BE2C (cell line): ENCODE data around the gene SSUH2.

Source experiments
- DNase-seq: peaks from one replicate; pipeline ENCODE4 v3.0.0-alpha.2; 2020
- H3K27me3 ChIP-seq: fragments of 250-450 bp; sonication (Bioruptor Pico); 2 replicates; pipeline ENCODE4 v1.5.1; 2020; ENCODE audit warnings: mild to moderate bottlenecking
- H3K36me3 ChIP-seq: fragments of 250-450 bp; sonication (Bioruptor Pico); 2 replicates; pipeline ENCODE4 v1.5.1; 2020; ENCODE audit warnings: mild to moderate bottlenecking
- H3K4me1 ChIP-seq: fragments of 250-450 bp; sonication (Bioruptor Pico); 2 replicates; pipeline ENCODE4 v1.5.1; 2020
- H3K4me3 ChIP-seq: 2 replicates; pipeline ENCODE4 v1.5.1; 2011; ENCODE audit warnings: low read depth, low read length
- H3K9me3 ChIP-seq: fragments of 250-450 bp; sonication (Bioruptor Pico); 2 replicates; pipeline ENCODE4 v1.5.1; 2020
- CTCF ChIP-seq: IDR thresholded peaks from 2 replicates; pipeline ENCODE4 v1.5.1; 2012; ENCODE audit warnings: mild to moderate bottlenecking, low read depth, low read length

Gene SSUH2

GRCh38 chr3:8651418-8652323 is 7.1 kb upstream of the SSUH2 start:
- H3K36me3 ChIP-seq: no peaks in the 10 kb centered on the region
- no peaks in the 10 kb centered on the region for H3K27me3 ChIP-seq
- H3K4me1 ChIP-seq: peaks cover 19% of the 10 kb centered on the region
- no peak for TF ChIP-seq CTCF
- peak; percentile 34 for DNase-seq
- peak overlapping the region; percentile 40 for H3K4me3 ChIP-seq
- no peaks in the 10 kb centered on the region for H3K9me3 ChIP-seq

DNA sequence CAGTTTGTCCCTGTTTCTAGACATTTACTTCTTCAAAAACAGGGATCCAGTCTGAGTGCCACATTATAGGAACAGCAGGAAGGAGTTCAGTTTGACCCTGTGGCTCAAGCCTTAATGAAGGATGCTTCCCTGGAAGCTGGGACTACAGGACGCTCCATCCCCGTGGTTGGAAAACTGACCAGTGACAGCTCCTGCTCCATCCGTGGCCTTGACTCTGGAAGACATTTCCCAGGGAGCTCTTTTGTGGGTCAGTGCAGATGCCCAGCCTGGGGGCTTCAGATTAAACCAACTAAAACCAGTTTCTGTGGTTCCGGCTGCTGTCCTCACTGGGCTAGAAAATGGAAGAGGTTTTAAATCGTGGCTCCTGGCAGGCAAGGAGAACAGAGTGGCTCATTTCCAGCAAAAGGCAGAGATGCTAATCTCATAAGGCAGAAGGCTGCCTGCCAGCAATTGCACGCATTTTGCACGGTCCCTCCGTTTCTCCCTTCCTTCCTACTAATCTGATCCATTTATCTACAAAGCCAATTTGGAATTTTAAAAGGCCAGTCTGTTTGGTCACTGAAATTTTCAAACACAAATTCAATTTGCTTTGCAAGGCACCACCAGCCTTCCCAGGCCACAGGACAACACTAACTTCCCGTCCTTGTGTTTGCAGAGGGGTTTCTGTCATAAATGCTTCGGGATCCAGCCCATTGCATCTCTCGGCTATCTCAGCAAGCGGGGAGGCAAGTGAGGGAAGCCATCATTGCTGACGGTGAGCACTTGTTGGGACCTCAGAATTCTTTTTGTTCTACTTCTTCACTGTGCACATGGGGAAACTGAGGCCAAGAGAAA is 6.2 kb upstream of the SSUH2 start:
- no peaks in the 10 kb centered on the region for H3K36me3 ChIP-seq
- H3K4me1 ChIP-seq: peaks cover 19% of the 10 kb centered on the region
- no peaks in the 10 kb centered on the region for H3K9me3 ChIP-seq
- no peak for TF ChIP-seq CTCF
- H3K4me3 ChIP-seq: peak overlapping the region; percentile 40
- DNase-seq: peak; percentile 77
- no peaks in the 10 kb centered on the region for H3K27me3 ChIP-seq

DNA sequence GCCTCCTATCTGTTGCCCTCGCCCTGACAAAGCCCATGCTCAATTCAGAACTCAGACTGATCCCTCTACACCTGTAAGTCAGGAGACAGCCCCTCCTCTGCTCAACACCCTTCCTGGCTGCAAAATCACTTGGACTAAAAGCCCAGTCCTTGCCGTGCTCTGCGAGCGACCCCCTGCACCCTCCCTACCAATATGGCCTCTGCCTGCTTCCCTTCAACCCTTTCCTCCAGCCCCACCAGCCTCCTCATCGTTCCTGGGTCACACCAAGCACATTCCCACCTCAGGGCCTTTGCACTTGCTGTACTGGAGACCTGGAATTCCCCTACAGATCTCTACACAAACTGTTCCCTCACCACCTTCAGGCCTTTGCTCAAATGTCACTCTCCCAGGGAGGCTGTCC is 5.2 kb upstream of the SSUH2 start:
- H3K9me3 ChIP-seq: no peaks in the 10 kb centered on the region
- H3K4me1 ChIP-seq: peaks cover 19% of the 10 kb centered on the region
- H3K4me3 ChIP-seq: no peak overlapping the region
- no peak for DNase-seq
- no peaks in the 10 kb centered on the region for H3K27me3 ChIP-seq
- no peaks in the 10 kb centered on the region for H3K36me3 ChIP-seq
- TF ChIP-seq CTCF: no peak

DNA sequence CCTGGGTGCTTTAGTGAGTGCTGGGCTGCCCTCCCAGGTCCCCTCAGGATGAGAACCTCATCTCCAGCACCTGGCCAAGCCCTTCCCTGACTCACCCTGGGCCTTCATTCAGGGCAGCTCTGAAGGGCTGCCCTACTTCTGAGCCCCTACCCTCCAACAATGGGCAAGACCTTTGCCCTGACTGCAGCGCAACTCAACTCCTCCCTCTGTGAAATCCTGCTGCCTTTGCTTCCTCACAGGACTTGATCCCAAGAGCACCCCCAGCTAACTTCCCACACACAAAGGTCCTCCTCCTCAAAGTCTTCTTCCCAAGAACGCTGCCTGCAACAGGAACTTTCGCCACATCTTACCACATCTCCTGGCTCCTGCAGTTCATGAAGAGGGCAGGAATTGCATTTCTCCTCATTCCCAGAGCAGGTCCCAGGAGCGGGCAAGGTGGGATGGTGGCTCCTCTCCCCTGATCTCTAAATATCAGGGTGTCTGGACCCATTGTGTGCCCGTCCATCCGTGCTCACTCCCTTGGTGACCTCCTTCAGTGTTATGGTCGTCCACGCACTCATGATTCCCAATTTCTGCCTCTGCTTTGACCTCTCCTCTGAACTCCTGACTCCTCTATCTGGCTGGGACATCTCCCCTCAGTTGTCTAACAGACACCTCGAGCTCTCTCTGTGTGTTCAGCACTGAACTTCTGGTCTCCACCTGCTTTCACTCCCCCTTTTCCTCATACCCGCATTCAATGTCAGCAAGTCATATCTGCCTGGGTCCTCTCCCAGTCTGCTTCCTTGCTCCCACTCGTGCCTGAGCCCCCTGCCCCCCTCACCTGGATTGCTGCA is 4.5 kb upstream of the SSUH2 start:
- no peaks in the 10 kb centered on the region for H3K27me3 ChIP-seq
- no peak overlapping the region for H3K4me3 ChIP-seq
- no peak for TF ChIP-seq CTCF
- no peaks in the 10 kb centered on the region for H3K9me3 ChIP-seq
- H3K36me3 ChIP-seq: no peaks in the 10 kb centered on the region
- peaks cover 19% of the 10 kb centered on the region for H3K4me1 ChIP-seq
- DNase-seq: no peak

DNA sequence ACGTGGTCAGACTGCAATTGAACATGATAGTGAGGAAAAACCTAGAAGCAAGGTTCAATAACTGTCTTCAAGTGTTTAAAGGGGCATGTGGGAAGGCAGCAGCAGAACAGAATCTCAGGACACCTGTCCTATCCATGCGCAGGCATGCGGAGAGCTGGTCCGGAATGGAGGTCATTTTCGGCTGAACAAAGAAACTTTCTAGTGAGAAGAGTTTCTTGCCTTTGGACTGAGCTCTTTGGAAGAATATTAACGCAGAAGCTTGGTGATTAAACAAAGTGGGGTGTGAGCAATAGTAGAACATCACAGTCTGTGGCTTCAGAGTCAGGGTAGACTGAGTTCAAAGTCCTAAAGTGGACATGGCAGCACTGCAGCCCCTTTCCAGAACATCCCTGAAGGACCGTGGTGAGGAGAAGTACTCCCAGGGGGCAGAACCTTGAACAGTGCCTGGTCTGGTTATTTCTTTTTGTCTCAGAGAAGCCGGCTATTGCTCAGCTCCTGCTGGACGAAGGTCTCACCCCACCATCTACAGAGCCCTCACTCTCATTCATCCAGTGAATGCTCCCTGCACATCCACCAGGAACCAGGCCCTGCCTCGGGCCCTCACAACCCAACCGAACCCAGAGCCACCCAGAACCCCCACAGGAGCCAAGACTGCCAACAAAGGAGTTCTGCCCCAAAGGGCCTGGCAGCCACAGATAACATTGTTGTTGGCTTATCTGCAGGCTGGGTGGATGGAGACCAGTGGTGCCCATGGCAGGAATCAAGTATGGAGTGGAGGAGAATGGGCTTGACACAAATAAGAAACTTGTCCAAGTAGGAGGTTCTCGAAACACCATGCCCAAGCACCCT is 2.8 kb upstream of the SSUH2 start:
- no peak for DNase-seq
- TF ChIP-seq CTCF: no peak
- H3K4me3 ChIP-seq: no peak overlapping the region
- H3K9me3 ChIP-seq: no peaks in the 10 kb centered on the region
- no peaks in the 10 kb centered on the region for H3K27me3 ChIP-seq
- peaks cover 14% of the 10 kb centered on the region for H3K4me1 ChIP-seq
- no peaks in the 10 kb centered on the region for H3K36me3 ChIP-seq
